Measurements from ENCODE around the gene CACNA2D4. TPM values are rescaled to one million over a fixed set of nuclear protein-coding genes. Genes with fewer than 3 reads are reported as not detected.

Gene CACNA2D4
- total RNA-seq, 1 experiment from 2014 or later, result 1.7 TPM

- intact Hi-C loops (cut with micrococcal nuclease), result no loop called here
- H4K20me1 ChIP-seq (ENCODE audit: insufficient read depth), result no peaks in the 10 kb centered on the region
- no peaks in the 10 kb centered on the region for H3K36me3 ChIP-seq (ENCODE audit: control insufficient read depth in 1 of 2, insufficient read depth in 2 of 2, low read length in 2 of 2)
- ATAC-seq, result no peak
- no peaks in the 10 kb centered on the region for H3K79me2 ChIP-seq (ENCODE audit: insufficient read depth, low read length)
- H2AFZ ChIP-seq (ENCODE audit: low read depth, low read length, poor library complexity, severe bottlenecking), result no peak overlapping the region
- H3K4me1 ChIP-seq (ENCODE audit: control insufficient read depth in 1 of 2, insufficient read depth in 2 of 2, low read length in 2 of 2), result peaks cover 4 to 9% of the 10 kb centered on the region in 2 experiments; a peak in 2 of 4 replicates
- ChIA-PET CTCF (interaction anchor here (1.0 kb wide), 1 partner anchor 133 kb away, joined by 4 read pairs; no protein-coding TSS in a partner anchor), RAD21 (ENCODE audit: low non-redundant PET in 1 of 2, low total read pairs in 2 of 2, uncharacterized antibody in 2 of 2, unreplicated experiment in 2 of 2) (no interaction called here), POLR2A (no interaction called here)
- no TSS peak for BruUV-seq (replicated peaks)
- no peak overlapping the region for H3K4me3 ChIP-seq (replicated peaks in 1 of 2; ENCODE audit: low read depth in 1 of 2, low read length in 2 of 2)
- TF ChIP-seq, protein P1, sequence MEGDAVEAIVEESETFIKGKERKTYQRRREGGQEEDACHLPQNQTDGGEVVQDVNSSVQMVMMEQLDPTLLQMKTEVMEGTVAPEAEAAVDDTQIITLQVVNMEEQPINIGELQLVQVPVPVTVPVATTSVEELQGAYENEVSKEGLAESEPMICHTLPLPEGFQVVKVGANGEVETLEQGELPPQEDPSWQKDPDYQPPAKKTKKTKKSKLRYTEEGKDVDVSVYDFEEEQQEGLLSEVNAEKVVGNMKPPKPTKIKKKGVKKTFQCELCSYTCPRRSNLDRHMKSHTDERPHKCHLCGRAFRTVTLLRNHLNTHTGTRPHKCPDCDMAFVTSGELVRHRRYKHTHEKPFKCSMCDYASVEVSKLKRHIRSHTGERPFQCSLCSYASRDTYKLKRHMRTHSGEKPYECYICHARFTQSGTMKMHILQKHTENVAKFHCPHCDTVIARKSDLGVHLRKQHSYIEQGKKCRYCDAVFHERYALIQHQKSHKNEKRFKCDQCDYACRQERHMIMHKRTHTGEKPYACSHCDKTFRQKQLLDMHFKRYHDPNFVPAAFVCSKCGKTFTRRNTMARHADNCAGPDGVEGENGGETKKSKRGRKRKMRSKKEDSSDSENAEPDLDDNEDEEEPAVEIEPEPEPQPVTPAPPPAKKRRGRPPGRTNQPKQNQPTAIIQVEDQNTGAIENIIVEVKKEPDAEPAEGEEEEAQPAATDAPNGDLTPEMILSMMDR (IDR thresholded peaks at IDR 0.05 in 2 of 3, conservative IDR thresholded peaks at IDR 0.05 in 1 of 3; ENCODE audit: borderline replicate concordance in 1 of 3, insufficient read depth in 1 of 3, low read depth in 2 of 3, low read length in 2 of 3), result no peak
- no peak for TF ChIP-seq YY1 (IDR thresholded peaks at IDR 0.05; ENCODE audit: extremely low read depth, insufficient replicate concordance, low read depth, low read length)
- TF ChIP-seq EGR1 (IDR thresholded peaks at IDR 0.05; ENCODE audit: low read depth), result no peak
- TF ChIP-seq TCF7L2 (IDR thresholded peaks at IDR 0.05; ENCODE audit: borderline replicate concordance, extremely low read depth, insufficient read depth, insufficient read length), result no peak
- TF ChIP-seq SIN3A (IDR thresholded peaks at IDR 0.05; ENCODE audit: low read depth), result no peak
- no peak for TF ChIP-seq CEBPB (IDR thresholded peaks at IDR 0.05; ENCODE audit: low read depth)
- no peak for TF ChIP-seq RAD21 (IDR thresholded peaks at IDR 0.05; ENCODE audit: low read depth)
- no peak for TF ChIP-seq CBX3 (IDR thresholded peaks at IDR 0.05; ENCODE audit: low read depth)
- TF ChIP-seq, protein P2, sequence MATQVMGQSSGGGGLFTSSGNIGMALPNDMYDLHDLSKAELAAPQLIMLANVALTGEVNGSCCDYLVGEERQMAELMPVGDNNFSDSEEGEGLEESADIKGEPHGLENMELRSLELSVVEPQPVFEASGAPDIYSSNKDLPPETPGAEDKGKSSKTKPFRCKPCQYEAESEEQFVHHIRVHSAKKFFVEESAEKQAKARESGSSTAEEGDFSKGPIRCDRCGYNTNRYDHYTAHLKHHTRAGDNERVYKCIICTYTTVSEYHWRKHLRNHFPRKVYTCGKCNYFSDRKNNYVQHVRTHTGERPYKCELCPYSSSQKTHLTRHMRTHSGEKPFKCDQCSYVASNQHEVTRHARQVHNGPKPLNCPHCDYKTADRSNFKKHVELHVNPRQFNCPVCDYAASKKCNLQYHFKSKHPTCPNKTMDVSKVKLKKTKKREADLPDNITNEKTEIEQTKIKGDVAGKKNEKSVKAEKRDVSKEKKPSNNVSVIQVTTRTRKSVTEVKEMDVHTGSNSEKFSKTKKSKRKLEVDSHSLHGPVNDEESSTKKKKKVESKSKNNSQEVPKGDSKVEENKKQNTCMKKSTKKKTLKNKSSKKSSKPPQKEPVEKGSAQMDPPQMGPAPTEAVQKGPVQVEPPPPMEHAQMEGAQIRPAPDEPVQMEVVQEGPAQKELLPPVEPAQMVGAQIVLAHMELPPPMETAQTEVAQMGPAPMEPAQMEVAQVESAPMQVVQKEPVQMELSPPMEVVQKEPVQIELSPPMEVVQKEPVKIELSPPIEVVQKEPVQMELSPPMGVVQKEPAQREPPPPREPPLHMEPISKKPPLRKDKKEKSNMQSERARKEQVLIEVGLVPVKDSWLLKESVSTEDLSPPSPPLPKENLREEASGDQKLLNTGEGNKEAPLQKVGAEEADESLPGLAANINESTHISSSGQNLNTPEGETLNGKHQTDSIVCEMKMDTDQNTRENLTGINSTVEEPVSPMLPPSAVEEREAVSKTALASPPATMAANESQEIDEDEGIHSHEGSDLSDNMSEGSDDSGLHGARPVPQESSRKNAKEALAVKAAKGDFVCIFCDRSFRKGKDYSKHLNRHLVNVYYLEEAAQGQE (IDR thresholded peaks at IDR 0.05; ENCODE audit: low read depth), result no peak
- TF ChIP-seq EZH2phosphoT487 (IDR thresholded peaks at IDR 0.05; ENCODE audit: borderline replicate concordance), result no peak
- TF ChIP-seq JUND (IDR thresholded peaks at IDR 0.05), result no peak
- no peak for TF ChIP-seq SP1 (IDR thresholded peaks at IDR 0.05; ENCODE audit: low read depth)
- no peaks in the 10 kb centered on the region for H3K9me2 ChIP-seq (ENCODE audit: insufficient read depth)
- no peak overlapping the region for H3K4me2 ChIP-seq (ENCODE audit: low read length)
- no peaks in the 10 kb centered on the region for H3K9me3 ChIP-seq (ENCODE audit: control insufficient read depth in 1 of 2, insufficient read depth in 1 of 2, low read depth in 1 of 2, low read length in 2 of 2)
- H3K27ac ChIP-seq (ENCODE audit: low read depth, low read length), result no peak overlapping the region
- no peaks in the 10 kb centered on the region for H3K27me3 ChIP-seq (ENCODE audit: insufficient read depth, low read length)
- no peak for DNase-seq (ENCODE audit: low read depth, low spot score)
- no peak overlapping the region for H3K9ac ChIP-seq (ENCODE audit: low read length)
Observed at GRCh38 chr12:1806301-1807086, 112.0 kb downstream of the CACNA2D4 start.
